ENCODE data around the gene LRBA.

The LRBA gene

DNA sequence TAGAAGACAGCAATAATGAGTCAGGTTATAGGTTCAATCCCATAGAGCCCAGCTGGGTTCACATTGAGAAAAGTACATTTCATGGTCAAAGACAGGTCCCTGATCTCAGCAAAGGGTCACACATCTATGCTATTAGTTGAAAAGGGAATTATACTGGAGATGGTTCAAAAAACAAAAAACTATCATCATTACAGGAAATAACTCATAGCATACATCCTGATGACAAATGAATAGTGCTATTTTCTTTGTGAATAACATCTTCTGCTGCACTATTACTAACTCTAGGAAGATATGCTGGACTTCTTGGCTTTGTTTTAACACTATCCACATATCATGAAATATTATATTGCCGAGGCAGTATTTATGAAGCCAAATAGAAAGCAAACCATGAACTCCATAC, 635.6 kb downstream of the LRBA start:
- no peak for DNase-seq (ENCODE audit: low read depth in 2 of 2, low spot score in 1 of 2)

- no peak for DNase-seq (ENCODE audit: low read depth in 2 of 2, low spot score in 1 of 2)
Measured at GRCh38 chr4:150375025-150375424, 640.1 kb downstream of the LRBA start.

- DNase-seq (ENCODE audit: low read depth in 2 of 2, low spot score in 1 of 2): no peak
Measured at GRCh38 chr4:150371869-150372268, 643.2 kb downstream of the LRBA start.

GRCh38 chr4:150369434-150370380, 645.4 kb downstream of the LRBA start:
- DNase-seq (ENCODE audit: low read depth in 2 of 2, low spot score in 1 of 2): no peak

- DNase-seq (ENCODE audit: low read depth in 2 of 2, low spot score in 1 of 2): no peak
Measured at GRCh38 chr4:150368667-150369066, 646.4 kb downstream of the LRBA start.

DNA sequence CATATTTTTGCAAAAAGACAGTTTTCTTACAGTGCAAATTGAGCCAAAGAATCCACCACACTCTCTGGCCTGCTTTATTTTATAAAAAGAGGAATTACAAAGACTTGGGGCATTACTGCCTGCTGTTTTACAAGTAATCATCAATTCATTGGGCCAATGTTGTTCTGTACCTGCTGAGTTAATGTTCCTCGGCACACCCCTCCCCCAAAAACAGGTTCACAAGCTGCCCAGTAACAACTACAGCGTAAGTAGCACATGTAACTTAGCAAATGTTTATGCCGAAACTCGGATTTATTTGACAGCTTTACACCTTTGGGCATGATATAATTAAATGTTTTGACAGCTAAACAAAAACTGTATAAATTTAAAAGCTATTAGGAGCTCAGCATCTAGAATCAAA, 647.8 kb downstream of the LRBA start:
- no peak for DNase-seq (ENCODE audit: low read depth in 2 of 2, low spot score in 1 of 2)

- DNase-seq (ENCODE audit: low read depth in 2 of 2, low spot score in 1 of 2): no peak
Measured at GRCh38 chr4:150366487-150366999, 648.5 kb downstream of the LRBA start.

DNA sequence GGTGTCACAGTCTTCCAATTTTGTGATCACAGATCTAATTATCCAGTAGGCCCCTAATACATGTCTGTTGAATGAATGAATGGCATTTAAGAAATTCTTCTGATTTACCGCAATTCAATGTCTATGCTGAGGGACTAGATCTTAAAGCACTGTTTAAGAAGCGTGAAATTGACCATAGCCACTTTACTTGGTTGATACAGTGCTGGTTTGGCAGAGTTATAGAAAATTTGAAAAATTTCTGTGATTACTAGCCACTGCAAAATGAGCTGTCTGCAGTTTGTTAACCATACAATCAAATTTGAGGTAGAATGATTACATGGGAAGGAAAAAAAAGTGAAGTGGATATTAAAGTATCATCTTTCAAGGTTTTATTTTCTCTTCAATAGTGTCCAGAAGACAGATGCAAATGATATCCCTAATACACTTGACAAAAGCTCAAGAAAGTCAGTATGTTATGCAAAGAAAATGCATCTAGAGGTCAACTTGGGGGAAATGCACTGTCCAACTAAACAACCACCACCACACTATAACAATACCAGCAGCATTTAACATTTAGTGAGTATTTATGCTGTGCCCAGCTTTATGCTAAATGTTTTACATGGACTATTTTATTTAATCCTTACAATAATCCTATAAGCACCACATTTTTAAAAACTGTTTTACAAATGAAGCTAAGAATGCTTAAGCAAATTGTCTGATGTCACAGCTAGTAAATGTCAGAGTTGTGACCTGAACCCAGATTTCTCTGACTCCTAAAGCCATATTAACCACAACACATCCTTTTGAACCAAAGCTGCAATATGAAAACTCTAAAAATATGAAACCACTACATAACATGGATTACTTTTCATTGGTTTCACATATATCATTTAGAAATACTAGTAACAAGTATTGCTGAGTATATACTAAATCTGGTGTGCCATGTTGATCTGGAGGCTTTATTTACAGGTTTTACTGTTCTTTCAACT, 651.1 kb downstream of the LRBA start:
- DNase-seq (ENCODE audit: low read depth in 2 of 2, low spot score in 1 of 2): no peak

- DNase-seq (ENCODE audit: low read depth in 2 of 2, low spot score in 1 of 2): no peak
Measured at GRCh38 chr4:150358691-150359090, 656.4 kb downstream of the LRBA start.

DNA sequence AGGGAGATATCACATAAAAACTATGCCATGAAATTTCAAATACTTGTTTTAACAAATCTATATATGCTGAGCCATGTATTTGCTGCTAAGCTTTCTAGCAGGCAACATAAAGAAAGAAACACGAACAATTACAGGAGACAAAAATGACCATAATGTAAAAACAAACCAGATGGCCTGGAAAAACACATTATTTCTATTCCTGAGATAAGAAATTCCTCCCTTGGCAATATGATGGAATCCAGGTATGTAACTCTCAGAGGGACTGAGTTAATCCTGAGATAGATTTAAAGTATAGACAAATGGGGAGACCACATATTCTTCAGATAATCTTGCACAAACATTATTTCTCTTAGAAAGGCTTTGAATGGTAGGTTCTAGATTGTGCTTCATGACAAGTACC, 657.3 kb downstream of the LRBA start:
- DNase-seq (ENCODE audit: low read depth in 2 of 2, low spot score in 1 of 2): no peak

GRCh38 chr4:150355858-150356455, 659.1 kb downstream of the LRBA start:
- DNase-seq (ENCODE audit: low read depth in 2 of 2, low spot score in 1 of 2): no peak

- DNase-seq (ENCODE audit: low read depth in 2 of 2, low spot score in 1 of 2): no peak
Measured at GRCh38 chr4:150355418-150355817, 659.7 kb downstream of the LRBA start.

DNA sequence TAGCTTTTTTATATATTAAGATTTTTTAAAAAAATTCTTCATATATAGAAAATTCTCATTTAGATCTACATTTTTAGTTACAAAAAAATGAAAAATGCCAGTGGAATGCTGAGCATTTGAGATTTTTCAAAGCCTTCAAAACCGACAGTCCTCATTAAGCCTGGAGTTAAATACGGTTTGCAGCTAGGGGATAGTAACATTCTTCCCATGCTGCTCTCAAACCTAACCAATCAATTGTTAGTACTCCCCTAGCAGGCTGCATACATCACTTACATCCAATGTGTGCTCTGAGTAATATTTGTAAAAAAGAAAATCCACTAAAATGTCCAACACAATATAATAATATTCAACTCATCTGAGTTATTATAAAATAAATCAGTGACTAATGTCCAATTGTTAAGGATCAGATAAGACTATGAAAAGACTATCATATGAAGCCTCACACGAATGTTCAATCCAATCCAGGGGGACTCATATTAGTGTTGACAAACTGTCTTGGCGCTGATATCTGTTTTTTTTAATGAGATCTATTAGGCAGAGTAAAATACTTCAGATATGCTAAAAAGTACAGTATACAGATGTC, 660.8 kb downstream of the LRBA start:
- DNase-seq (ENCODE audit: low read depth in 2 of 2, low spot score in 1 of 2): no peak

GRCh38 chr4:150348079-150348478, 667.0 kb downstream of the LRBA start:
- no peak for DNase-seq (ENCODE audit: low read depth in 2 of 2, low spot score in 1 of 2)

DNA sequence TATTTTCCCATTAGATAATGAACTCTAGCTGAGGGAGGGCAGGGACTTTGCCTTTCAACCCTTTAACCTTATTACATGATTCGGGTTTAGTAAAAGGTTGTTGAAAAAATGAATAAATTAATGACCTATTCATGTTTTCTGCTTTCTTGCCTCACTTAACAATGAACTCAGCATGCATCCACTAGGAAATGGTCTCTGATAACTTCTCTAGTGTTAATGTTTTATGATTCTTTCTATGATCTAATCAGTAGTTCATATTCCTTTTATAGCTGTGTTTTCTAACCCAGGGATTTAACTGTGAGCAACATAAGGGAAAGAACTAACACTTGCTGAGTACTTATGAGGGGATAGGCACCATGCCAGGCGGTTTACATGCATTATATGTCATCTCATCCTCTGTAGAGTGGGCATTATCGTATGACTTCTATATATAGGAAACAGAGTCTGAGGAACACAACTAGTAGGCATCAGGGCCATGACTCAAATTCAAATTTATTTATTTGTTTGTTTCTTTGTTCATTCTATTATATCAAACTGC, 669.8 kb downstream of the LRBA start:
- no peak for DNase-seq (ENCODE audit: low read depth in 2 of 2, low spot score in 1 of 2)

DNA sequence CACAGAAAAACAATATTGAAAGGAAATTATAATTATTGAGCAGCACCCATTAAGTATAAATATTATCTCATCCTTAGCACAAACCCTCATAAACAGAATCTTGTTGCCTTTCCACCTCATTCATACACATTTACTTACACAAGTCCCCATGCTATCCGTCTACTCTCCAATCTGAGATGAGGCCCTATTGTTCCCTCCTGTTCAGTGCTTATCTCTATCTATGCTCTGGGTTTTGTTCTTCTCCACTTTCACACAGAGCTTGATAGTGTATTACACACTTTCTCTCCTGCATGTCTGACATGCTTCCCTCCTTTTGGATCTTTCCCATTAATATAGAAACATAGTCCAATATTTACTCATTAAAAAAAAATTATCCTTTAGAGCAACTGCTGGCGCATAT, 671.3 kb downstream of the LRBA start:
- DNase-seq (ENCODE audit: low read depth in 2 of 2, low spot score in 1 of 2): no peak

- no peak for DNase-seq (ENCODE audit: low read depth in 2 of 2, low spot score in 1 of 2)
Measured at GRCh38 chr4:150342945-150343344, 672.1 kb downstream of the LRBA start.

DNA sequence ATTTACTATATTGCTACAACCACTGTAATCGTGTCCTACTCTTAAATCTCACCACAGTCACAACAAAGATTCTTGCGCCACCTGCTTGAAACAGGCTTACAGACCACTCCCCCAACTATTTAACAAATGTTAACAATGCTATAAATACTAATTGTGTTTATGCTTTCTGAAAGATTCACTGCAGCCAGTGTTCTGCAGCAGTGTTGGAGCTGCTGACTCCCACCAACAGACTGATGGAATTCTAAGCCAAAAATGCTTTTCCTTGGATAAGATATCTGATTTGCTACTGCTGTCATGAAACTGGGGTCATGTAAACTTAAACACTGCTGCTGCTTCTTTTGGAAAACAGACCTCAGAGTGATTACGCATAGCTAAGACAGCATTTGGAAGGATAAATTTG, 677.4 kb downstream of the LRBA start:
- no peak for DNase-seq (ENCODE audit: low read depth in 2 of 2, low spot score in 1 of 2)

DNA sequence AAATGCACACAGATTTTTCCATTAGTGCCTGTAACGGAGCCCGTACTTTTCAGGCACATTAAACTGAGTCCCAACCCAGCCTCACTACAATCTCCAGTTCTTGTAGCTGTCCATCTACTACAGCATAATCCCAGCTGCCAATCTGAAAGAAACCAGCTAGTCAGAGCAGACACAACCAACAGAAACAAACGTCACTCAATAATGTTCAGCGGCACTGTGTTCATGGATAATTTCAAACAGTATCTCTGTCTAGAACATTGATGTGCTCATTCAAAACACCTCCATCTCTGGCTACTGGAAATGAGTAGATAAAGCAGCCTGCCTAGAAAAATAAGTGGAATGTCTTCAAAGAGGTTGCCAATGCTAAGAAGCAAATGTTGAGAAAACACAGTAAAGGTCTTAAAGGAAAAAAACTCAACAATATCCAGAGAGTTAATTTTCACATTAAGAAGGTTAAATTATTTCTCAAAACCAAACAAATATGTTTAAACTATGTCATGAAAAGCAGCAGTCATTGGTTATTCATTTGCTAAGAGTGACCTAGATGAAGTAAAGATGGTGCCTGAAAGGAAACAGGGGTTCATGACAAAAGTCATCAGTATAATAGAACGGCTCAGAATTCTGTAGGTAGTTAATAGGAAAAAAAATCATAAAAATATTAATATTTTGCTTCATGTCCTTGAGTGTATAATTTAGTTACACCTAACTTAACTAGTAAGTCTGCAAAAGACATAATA, 678.2 kb downstream of the LRBA start:
- DNase-seq (ENCODE audit: low read depth in 2 of 2, low spot score in 1 of 2): no peak

- DNase-seq (ENCODE audit: low read depth in 2 of 2, low spot score in 1 of 2): no peak
Measured at GRCh38 chr4:150332961-150333360, 682.1 kb downstream of the LRBA start.
